T-cell (primary cell): ENCODE data around the gene FAM50A. TPM values are rescaled to one million over a fixed set of nuclear protein-coding genes. Genes with fewer than 3 reads are reported as not detected.

Experiments used
- ATAC-seq, 4 experiments: fragments of 200-7000 bp in 3 of 4; fragments of 150-1000 bp in 1 of 4; cut with Tn5 transposase; replicated peaks in 1 of 4; 1 replicate in 3 of 4; 2 replicates in 1 of 4; pipeline ENCODE4 v1.10.0; 2021; ENCODE audit warnings: moderate library complexity in 3 of 4, mild to moderate bottlenecking in 2 of 4, moderate number of reproducible peaks in 1 of 4
- CTCF ChIA-PET, 2 donors: fragments of 300-600 bp; sonication (Branson Sonifier 250); formaldehyde crosslinking; loops; one replicate each; lab custom pipeline; 2022; ENCODE audit warnings: antibody characterized with exemption in 2 of 2; lab: Charles Lee
- POLR2A ChIA-PET, 2 donors: fragments of 300-600 bp; sonication (Branson Sonifier 250); formaldehyde crosslinking; loops; one replicate each; lab custom pipeline; 2022; ENCODE audit warnings: antibody characterized with exemption in 2 of 2; lab: Charles Lee
- DNase-seq, 35 experiments: peaks; one replicate each; pipeline versions ENCODE4 v3.0.0 to v3.0.0-alpha.2; 2013 to 2023
- H3K27ac ChIP-seq: one replicate; pipeline ENCODE4 v1.5.1; 2013; ENCODE audit warnings: low read length
- H3K27me3 ChIP-seq, 2 experiments: replicated peaks in 1 of 2; 1 replicate in 1 of 2; 2 replicates in 1 of 2; pipeline versions ENCODE4 v1.6.1 to v1.7.0; 2013; ENCODE audit warnings: low read length in 1 of 2, mixed read lengths in 1 of 2; ENCODE audit not compliant: control insufficient read depth in 2 of 2, insufficient read depth in 2 of 2; ENCODE audit errors: extremely low read depth in 1 of 2
- H3K36me3 ChIP-seq, 2 donors: 1 replicate in 1 of 2; 2 replicates in 1 of 2; pipeline versions ENCODE4 v1.6.1 to v1.7.0; 2013; ENCODE audit warnings: low read length in 1 of 2; ENCODE audit not compliant: control insufficient read depth in 2 of 2, insufficient read depth in 1 of 2; ENCODE audit errors: extremely low read depth in 1 of 2
- H3K4me1 ChIP-seq, 2 experiments: 1 replicate in 1 of 2; 2 replicates in 1 of 2; pipeline versions ENCODE4 v1.6.1 to v1.7.0; 2013; ENCODE audit warnings: low read length in 2 of 2, mixed read lengths in 1 of 2; ENCODE audit not compliant: insufficient read depth in 2 of 2, control insufficient read depth in 1 of 2; ENCODE audit errors: extremely low read depth in 1 of 2
- H3K4me3 ChIP-seq, 2 donors: 1 replicate in 1 of 2; 2 replicates in 1 of 2; pipeline versions ENCODE4 v1.5.1 to v1.7.0; 2013; ENCODE audit warnings: mild to moderate bottlenecking in 2 of 2, low read length in 1 of 2, moderate library complexity in 1 of 2; ENCODE audit not compliant: control insufficient read depth in 1 of 2; ENCODE audit errors: extremely low read depth in 1 of 2
- H3K9me3 ChIP-seq: 2 replicates; pipeline ENCODE4 v1.7.0; 2013
- H3K27ac Mint-ChIP-seq, 2 donors: one replicate each; pipeline ENCODE4 v1.8.0; 2020 to 2021; ENCODE audit warnings: mild to moderate bottlenecking in 2 of 2, mixed read lengths in 2 of 2
- H3K27me3 Mint-ChIP-seq, 2 donors: one replicate each; pipeline ENCODE4 v1.8.0; 2021 to 2022; ENCODE audit warnings: mixed read lengths in 2 of 2
- H3K36me3 Mint-ChIP-seq: one replicate; pipeline ENCODE4 v1.8.0; 2021; ENCODE audit warnings: mixed read lengths
- H3K4me1 Mint-ChIP-seq, 3 donors: one replicate each; pipeline ENCODE4 v1.8.0; 2020 to 2022; ENCODE audit warnings: mixed read lengths in 3 of 3, mild to moderate bottlenecking in 1 of 3
- H3K4me3 Mint-ChIP-seq, 3 donors: one replicate each; pipeline ENCODE4 v1.8.0; 2020 to 2022; ENCODE audit warnings: mild to moderate bottlenecking in 3 of 3, mixed read lengths in 3 of 3, moderate library complexity in 3 of 3
- H3K9me3 Mint-ChIP-seq, 3 donors: one replicate each; pipeline ENCODE4 v1.8.0; 2020 to 2022; ENCODE audit warnings: mixed read lengths in 3 of 3
- WGBS: methylation state at CpG from one replicate; pipeline ENCODE4 v1.1.5; 2013; ENCODE audit warnings: missing lambda C conversion rate; ENCODE audit not compliant: insufficient coverage; 5-methylcytosine and 5-hydroxymethylcytosine counted together
- total RNA-seq, 35 experiments: library from RNA in 6 of 35; stranded (reverse) in 6 of 35; fragments of 120-200 nt in 1 of 35; gene quantifications; one replicate each; pipeline versions ENCODE4 v1.2.1 to v1.2.4 and lab custom pipeline; 2013 to 2026

Gene FAM50A
- total RNA-seq, 5 donors from 2014 or later (not counting 1 experiment from before 2014, with no cell fraction given) = 34.9 to 60.5 (median 51.9) TPM

- Mint-ChIP-seq H3K4me3 (peak overlapping the region; percentile 75 to 82 (median 77)), H3K36me3 (peaks cover 6% of the 10 kb centered on the region), H3K27me3 (peaks cover 0 to 5% of the 10 kb centered on the region in 2 donors), H3K4me1 (peaks cover 7 to 25% (median 14%) of the 10 kb centered on the region in 3 donors), H3K9me3 (no peaks in the 10 kb centered on the region), H3K27ac (peak overlapping the region; percentile 46 to 83)
- ChIA-PET POLR2A (no interaction called here), CTCF (interaction anchor here (0.6 to 0.7 kb wide), 2 partner anchors 17 to 511 kb away, joined by 3 to 4 read pairs; no protein-coding TSS in a partner anchor)
- Histone ChIP-seq H3K9me3 (no peaks in the 10 kb centered on the region), H3K4me3 (peak overlapping the region; percentile 60 to 62), H3K27ac (no peak overlapping the region), H3K27me3 (no peaks in the 10 kb centered on the region), H3K36me3 (peaks cover 3 to 11% of the 10 kb centered on the region in 2 donors), H3K4me1 (peaks cover 0 to 18% of the 10 kb centered on the region in 2 experiments)
- DNase-seq (peak in 2 of 35 experiments; percentile 17 to 31), ATAC-seq (peak in 2 of 4 experiments; percentile 28 to 36)
- WGBS = 47% methylated on average over 3 of the region's 15 CpGs
Measured at GRCh38 chrX:154458954-154459778, 15.2 kb downstream of the FAM50A start.

- Histone ChIP-seq H3K4me3 (no peak overlapping the region), H3K4me1 (peaks cover 0 to 18% of the 10 kb centered on the region in 2 experiments), H3K9me3 (no peaks in the 10 kb centered on the region), H3K27me3 (no peaks in the 10 kb centered on the region), H3K36me3 (peaks cover 3 to 15% of the 10 kb centered on the region in 2 donors), H3K27ac (no peak overlapping the region)
- CTCF ChIA-PET = interaction anchor here in 1 of 2 donors (0.7 kb wide), 1 partner anchor 510 kb away, joined by 3 read pairs; no protein-coding TSS in a partner anchor
- WGBS = 60% methylated on average over 2 of the region's 14 CpGs
- Mint-ChIP-seq H3K9me3 (no peaks in the 10 kb centered on the region), H3K36me3 (peaks cover 6% of the 10 kb centered on the region), H3K27me3 (no peaks in the 10 kb centered on the region), H3K4me1 (peaks cover 7 to 25% (median 14%) of the 10 kb centered on the region in 3 donors), H3K4me3 (peak overlapping the region; percentile 36 to 75 (median 43)), H3K27ac (no peak overlapping the region)
- DNase-seq (no peak), ATAC-seq (no peak)
- POLR2A ChIA-PET = no interaction called here
Measured at GRCh38 chrX:154459832-154460231, 15.9 kb downstream of the FAM50A start.

- Histone ChIP-seq H3K36me3 (peaks cover 3 to 16% of the 10 kb centered on the region in 2 donors), H3K27me3 (no peaks in the 10 kb centered on the region), H3K9me3 (no peaks in the 10 kb centered on the region), H3K4me1 (peaks cover 0 to 18% of the 10 kb centered on the region in 2 experiments), H3K4me3 (no peak overlapping the region), H3K27ac (no peak overlapping the region)
- Mint-ChIP-seq H3K4me3 (peak overlapping the region; percentile 36 to 75 (median 43)), H3K36me3 (peaks cover 6% of the 10 kb centered on the region), H3K4me1 (peaks cover 7 to 25% (median 14%) of the 10 kb centered on the region in 3 donors), H3K9me3 (no peaks in the 10 kb centered on the region), H3K27me3 (no peaks in the 10 kb centered on the region), H3K27ac (no peak overlapping the region)
- ChIA-PET POLR2A (no interaction called here), CTCF (interaction anchor here in 1 of 2 donors (0.5 kb wide), 1 partner anchor 371 kb away, joined by 5 read pairs; no protein-coding TSS in a partner anchor)
- WGBS = 97% methylated on average over 18 of the region's 26 CpGs
- ATAC-seq (no peak), DNase-seq (no peak)
Measured at GRCh38 chrX:154460326-154460725, 16.4 kb downstream of the FAM50A start.

- Mint-ChIP-seq H3K36me3 (peaks cover 6% of the 10 kb centered on the region), H3K9me3 (no peaks in the 10 kb centered on the region), H3K27ac (no peak overlapping the region), H3K4me3 (no peak overlapping the region), H3K4me1 (peaks cover 7 to 21% (median 11%) of the 10 kb centered on the region in 3 donors), H3K27me3 (no peaks in the 10 kb centered on the region)
- peaks cover 0 to 14% of the 10 kb centered on the region in 2 experiments for H3K4me1 ChIP-seq
- peaks cover 9 to 30% of the 10 kb centered on the region in 2 donors for H3K36me3 ChIP-seq
- H3K4me3 ChIP-seq = no peak overlapping the region
- DNase-seq (no peak), ATAC-seq (no peak)
- H3K27ac ChIP-seq = no peak overlapping the region
- H3K9me3 ChIP-seq = no peaks in the 10 kb centered on the region
- CTCF ChIA-PET = no interaction called here
- no peaks in the 10 kb centered on the region for H3K27me3 ChIP-seq
- POLR2A ChIA-PET = no interaction called here
- 92% methylated on average over 4 of the region's 8 CpGs for WGBS
Measured at GRCh38 chrX:154462396-154462795, 18.5 kb downstream of the FAM50A start.

GRCh38 chrX:154463611-154464220 is 19.8 kb downstream of the FAM50A start:
- no peak for ATAC-seq
- H3K9me3 Mint-ChIP-seq = no peaks in the 10 kb centered on the region
- no peaks in the 10 kb centered on the region for H3K27me3 Mint-ChIP-seq
- no peak overlapping the region for H3K4me3 Mint-ChIP-seq
- POLR2A ChIA-PET = no interaction called here
- CTCF ChIA-PET = no interaction called here
- Histone ChIP-seq H3K36me3 (peaks cover 9 to 42% of the 10 kb centered on the region in 2 donors), H3K4me3 (no peak overlapping the region), H3K4me1 (peaks cover 0 to 12% of the 10 kb centered on the region in 2 experiments), H3K9me3 (no peaks in the 10 kb centered on the region), H3K27me3 (no peaks in the 10 kb centered on the region), H3K27ac (no peak overlapping the region)
- WGBS = 98% methylated on average over 7 of the region's 36 CpGs
- DNase-seq = no peak
- peaks cover 7 to 20% (median 10%) of the 10 kb centered on the region in 3 donors for H3K4me1 Mint-ChIP-seq
- peaks cover 6% of the 10 kb centered on the region for H3K36me3 Mint-ChIP-seq
- H3K27ac Mint-ChIP-seq = no peak overlapping the region

GRCh38 chrX:154464806-154465365 is 20.9 kb downstream of the FAM50A start:
- H3K36me3 ChIP-seq = peaks cover 9 to 46% of the 10 kb centered on the region in 2 donors
- no peak overlapping the region for H3K4me3 Mint-ChIP-seq
- no peaks in the 10 kb centered on the region for H3K27me3 ChIP-seq
- 94% methylated on average over 11 of the region's 28 CpGs for WGBS
- peaks cover 0 to 4% of the 10 kb centered on the region in 2 experiments for H3K4me1 ChIP-seq
- no peak overlapping the region for H3K4me3 ChIP-seq
- H3K27ac Mint-ChIP-seq = no peak overlapping the region
- ChIA-PET POLR2A (no interaction called here), CTCF (no interaction called here)
- no peaks in the 10 kb centered on the region for H3K9me3 Mint-ChIP-seq
- ATAC-seq (no peak), DNase-seq (no peak)
- no peak overlapping the region for H3K27ac ChIP-seq
- H3K9me3 ChIP-seq = no peaks in the 10 kb centered on the region
- no peaks in the 10 kb centered on the region for H3K27me3 Mint-ChIP-seq
- peaks cover 6% of the 10 kb centered on the region for H3K36me3 Mint-ChIP-seq
- peaks cover 5 to 14% (median 7%) of the 10 kb centered on the region in 3 donors for H3K4me1 Mint-ChIP-seq
